ENCODE results near the gene TRPM3.

DNA sequence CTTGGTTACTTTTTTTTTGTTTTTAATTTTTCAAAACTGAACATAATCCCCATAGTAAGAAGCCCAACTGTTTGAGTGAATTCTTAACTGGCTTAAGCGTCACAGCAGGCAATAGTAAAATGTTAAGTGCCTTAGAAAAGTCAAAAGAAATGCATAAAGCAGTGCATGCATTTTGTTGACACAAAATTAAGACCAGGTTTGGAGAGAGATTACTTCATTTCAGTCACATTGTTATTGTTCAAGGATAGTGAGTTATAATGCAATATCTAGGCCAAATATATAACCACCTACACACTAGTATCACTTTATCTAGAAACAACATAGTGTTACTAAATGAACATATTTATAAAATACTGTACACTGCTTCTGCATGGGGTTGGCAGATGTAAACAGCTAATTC lies 590.1 kb downstream of the TRPM3 start:
- TF ChIP-seq POLR2AphosphoS5 (IDR thresholded peaks at IDR 0.05) (no peak), POLR2A (IDR thresholded peaks at IDR 0.05) (no peak)
- TF ChIP-seq, protein P1, sequence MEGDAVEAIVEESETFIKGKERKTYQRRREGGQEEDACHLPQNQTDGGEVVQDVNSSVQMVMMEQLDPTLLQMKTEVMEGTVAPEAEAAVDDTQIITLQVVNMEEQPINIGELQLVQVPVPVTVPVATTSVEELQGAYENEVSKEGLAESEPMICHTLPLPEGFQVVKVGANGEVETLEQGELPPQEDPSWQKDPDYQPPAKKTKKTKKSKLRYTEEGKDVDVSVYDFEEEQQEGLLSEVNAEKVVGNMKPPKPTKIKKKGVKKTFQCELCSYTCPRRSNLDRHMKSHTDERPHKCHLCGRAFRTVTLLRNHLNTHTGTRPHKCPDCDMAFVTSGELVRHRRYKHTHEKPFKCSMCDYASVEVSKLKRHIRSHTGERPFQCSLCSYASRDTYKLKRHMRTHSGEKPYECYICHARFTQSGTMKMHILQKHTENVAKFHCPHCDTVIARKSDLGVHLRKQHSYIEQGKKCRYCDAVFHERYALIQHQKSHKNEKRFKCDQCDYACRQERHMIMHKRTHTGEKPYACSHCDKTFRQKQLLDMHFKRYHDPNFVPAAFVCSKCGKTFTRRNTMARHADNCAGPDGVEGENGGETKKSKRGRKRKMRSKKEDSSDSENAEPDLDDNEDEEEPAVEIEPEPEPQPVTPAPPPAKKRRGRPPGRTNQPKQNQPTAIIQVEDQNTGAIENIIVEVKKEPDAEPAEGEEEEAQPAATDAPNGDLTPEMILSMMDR (IDR thresholded peaks at IDR 0.05) = no peak
